Thyroid gland (tissue), 4 donors: ENCODE results near the gene CDH4.

ENCODE experiments used
- POLR2A ChIP-seq, 2 donors: fragments of 450-650 bp; IDR thresholded peaks; one replicate each; pipeline ENCODE4 v1.6.1; 2017; ENCODE audit warnings: antibody characterized with exemption in 2 of 2, mild to moderate bottlenecking in 2 of 2, moderate library complexity in 1 of 2
- TF ChIP-seq, protein P1 (sequence below), 6 experiments: fragments of 200-600 bp in 3 of 6; fragments of 450-650 bp in 3 of 6; sonication (generic) in 3 of 6; IDR thresholded peaks; one replicate each; pipeline ENCODE4 v1.5.1; 2016 to 2019; ENCODE audit warnings: antibody characterized with exemption in 6 of 6, mild to moderate bottlenecking in 2 of 6, inconsistent platforms in 1 of 6, moderate library complexity in 1 of 6

GRCh38 chr20:61917474-61918145 is 665.5 kb downstream of the CDH4 start:
- TF ChIP-seq, protein P1, sequence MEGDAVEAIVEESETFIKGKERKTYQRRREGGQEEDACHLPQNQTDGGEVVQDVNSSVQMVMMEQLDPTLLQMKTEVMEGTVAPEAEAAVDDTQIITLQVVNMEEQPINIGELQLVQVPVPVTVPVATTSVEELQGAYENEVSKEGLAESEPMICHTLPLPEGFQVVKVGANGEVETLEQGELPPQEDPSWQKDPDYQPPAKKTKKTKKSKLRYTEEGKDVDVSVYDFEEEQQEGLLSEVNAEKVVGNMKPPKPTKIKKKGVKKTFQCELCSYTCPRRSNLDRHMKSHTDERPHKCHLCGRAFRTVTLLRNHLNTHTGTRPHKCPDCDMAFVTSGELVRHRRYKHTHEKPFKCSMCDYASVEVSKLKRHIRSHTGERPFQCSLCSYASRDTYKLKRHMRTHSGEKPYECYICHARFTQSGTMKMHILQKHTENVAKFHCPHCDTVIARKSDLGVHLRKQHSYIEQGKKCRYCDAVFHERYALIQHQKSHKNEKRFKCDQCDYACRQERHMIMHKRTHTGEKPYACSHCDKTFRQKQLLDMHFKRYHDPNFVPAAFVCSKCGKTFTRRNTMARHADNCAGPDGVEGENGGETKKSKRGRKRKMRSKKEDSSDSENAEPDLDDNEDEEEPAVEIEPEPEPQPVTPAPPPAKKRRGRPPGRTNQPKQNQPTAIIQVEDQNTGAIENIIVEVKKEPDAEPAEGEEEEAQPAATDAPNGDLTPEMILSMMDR (IDR thresholded peaks at IDR 0.05) = no peak
- TF ChIP-seq POLR2A (IDR thresholded peaks at IDR 0.05) = no peak
